Endothelial cell of umbilical vein (primary cell): ENCODE results near the gene HAL.

Source experiments
- EZH2 ChIP-seq: IDR thresholded peaks from 2 replicates; pipeline ENCODE4 v1.6.1; 2012; ENCODE audit warnings: borderline replicate concordance, low read depth, mild to moderate bottlenecking, moderate library complexity, low read length, inconsistent platforms; ENCODE audit not compliant: severe bottlenecking
- FOS ChIP-seq: IDR thresholded peaks from 2 replicates; pipeline ENCODE4 v1.6.1; 2011; ENCODE audit warnings: mild to moderate bottlenecking, low read length, moderate library complexity, borderline replicate concordance; ENCODE audit not compliant: insufficient read depth
- JUN ChIP-seq: IDR thresholded peaks from 2 replicates; pipeline ENCODE4 v1.6.1; 2011; ENCODE audit warnings: borderline replicate concordance, low read depth; ENCODE audit not compliant: insufficient read length, insufficient read depth
- MYC ChIP-seq: IDR thresholded peaks from one replicate; pipeline ENCODE4 v1.6.1; 2011; ENCODE audit warnings: mild to moderate bottlenecking, low read depth, low read length
- POLR2A ChIP-seq: IDR thresholded peaks from 2 replicates; pipeline ENCODE4 v1.6.1; 2012; ENCODE audit warnings: low read depth, mild to moderate bottlenecking, control low read depth, low read length
- POLR2AphosphoS5 ChIP-seq: IDR thresholded peaks from 2 replicates; pipeline ENCODE4 v1.6.1; 2012; ENCODE audit warnings: low read depth, mild to moderate bottlenecking, control low read depth, low read length, moderate library complexity; ENCODE audit not compliant: insufficient read depth
- TF ChIP-seq, protein P1 (sequence below), 2 donors: IDR thresholded peaks; 1 replicate in 1 of 2; 2 replicates in 1 of 2; pipeline ENCODE4 v1.5.1; 2011; ENCODE audit warnings: low read length in 2 of 2, mild to moderate bottlenecking in 2 of 2, moderate library complexity in 2 of 2, control low read depth in 1 of 2, inconsistent platforms in 1 of 2, low read depth in 1 of 2; ENCODE audit not compliant: insufficient read depth in 1 of 2; ENCODE audit errors: extremely low read depth in 1 of 2
- TF ChIP-seq, protein P2 (sequence below): IDR thresholded peaks from 2 replicates; pipeline ENCODE4 v1.6.1; 2011; ENCODE audit not compliant: insufficient read depth, insufficient read length

DNA sequence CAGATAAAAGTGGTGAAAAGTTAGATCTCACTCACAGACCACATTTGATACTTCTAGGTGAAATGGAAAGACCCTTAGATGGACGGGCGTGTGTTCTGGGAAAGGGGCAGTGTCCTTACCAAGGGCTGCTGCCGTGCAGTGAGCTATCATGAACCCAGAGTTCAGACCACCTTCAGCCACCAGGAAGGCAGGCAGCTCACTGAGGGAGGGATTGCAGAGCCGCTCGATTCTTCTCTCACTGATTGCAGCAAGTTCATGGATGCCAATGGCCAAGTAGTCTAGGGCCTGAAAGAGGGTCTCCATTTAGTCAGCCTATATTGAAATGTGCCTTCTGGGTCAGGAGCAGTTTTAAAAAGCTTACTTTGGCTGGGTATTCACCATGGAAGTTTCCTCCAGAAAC lies 15.7 kb downstream of the HAL start:
- TF ChIP-seq, protein P1, sequence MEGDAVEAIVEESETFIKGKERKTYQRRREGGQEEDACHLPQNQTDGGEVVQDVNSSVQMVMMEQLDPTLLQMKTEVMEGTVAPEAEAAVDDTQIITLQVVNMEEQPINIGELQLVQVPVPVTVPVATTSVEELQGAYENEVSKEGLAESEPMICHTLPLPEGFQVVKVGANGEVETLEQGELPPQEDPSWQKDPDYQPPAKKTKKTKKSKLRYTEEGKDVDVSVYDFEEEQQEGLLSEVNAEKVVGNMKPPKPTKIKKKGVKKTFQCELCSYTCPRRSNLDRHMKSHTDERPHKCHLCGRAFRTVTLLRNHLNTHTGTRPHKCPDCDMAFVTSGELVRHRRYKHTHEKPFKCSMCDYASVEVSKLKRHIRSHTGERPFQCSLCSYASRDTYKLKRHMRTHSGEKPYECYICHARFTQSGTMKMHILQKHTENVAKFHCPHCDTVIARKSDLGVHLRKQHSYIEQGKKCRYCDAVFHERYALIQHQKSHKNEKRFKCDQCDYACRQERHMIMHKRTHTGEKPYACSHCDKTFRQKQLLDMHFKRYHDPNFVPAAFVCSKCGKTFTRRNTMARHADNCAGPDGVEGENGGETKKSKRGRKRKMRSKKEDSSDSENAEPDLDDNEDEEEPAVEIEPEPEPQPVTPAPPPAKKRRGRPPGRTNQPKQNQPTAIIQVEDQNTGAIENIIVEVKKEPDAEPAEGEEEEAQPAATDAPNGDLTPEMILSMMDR (IDR thresholded peaks at IDR 0.05; ENCODE audit: extremely low read depth in 1 of 2, insufficient read depth in 1 of 2, low read depth in 1 of 2, low read length in 2 of 2), result no peak
- TF ChIP-seq POLR2A (no peak), JUN (no peak), POLR2AphosphoS5 (no peak), FOS (no peak), EZH2 (no peak), MYC (no peak)
- TF ChIP-seq, protein P2, sequence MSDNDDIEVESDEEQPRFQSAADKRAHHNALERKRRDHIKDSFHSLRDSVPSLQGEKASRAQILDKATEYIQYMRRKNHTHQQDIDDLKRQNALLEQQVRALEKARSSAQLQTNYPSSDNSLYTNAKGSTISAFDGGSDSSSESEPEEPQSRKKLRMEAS, result no peak
